ENCODE results near the gene FAM236C.
"Not testable (repeated sequence)": the region's sequence is repeated elsewhere in the genome, so short reads cannot be mapped to it uniquely, and the experiment has no call there.

- TF ChIP-seq CTCF, POLR2A (IDR thresholded peaks at IDR 0.05): not testable (repeated sequence)
These were observed 3.7 kb downstream of the FAM236C start for GRCh38 chrX:72916096-72916495.

Measured in heart left ventricle (tissue), 13 donors.